Measurements from ENCODE around the gene NRG3. TPM values are rescaled to one million over a fixed set of nuclear protein-coding genes. Genes with fewer than 3 reads are reported as not detected.

Gene NRG3
- polyA plus RNA-seq, 3 donors from 2014 or later, result not detected

GRCh38 chr10:82394122-82394521 is 519.1 kb downstream of the NRG3 start:
- Mint-ChIP-seq H3K4me1 (no peaks in the 10 kb centered on the region), H3K9me3 (peaks cover 2 to 52% (median 10%) of the 10 kb centered on the region in 6 donors), H3K27me3 (ENCODE audit: low read depth in 3 of 3) (no peaks in the 10 kb centered on the region), H3K36me3 (no peaks in the 10 kb centered on the region), H3K4me3 (no peak overlapping the region), H3K27ac (no peak overlapping the region)
- no peak for DNase-seq

- Mint-ChIP-seq H3K27me3 (ENCODE audit: low read depth in 3 of 3) (no peaks in the 10 kb centered on the region), H3K9me3 (peaks cover 0 to 48% (median 10%) of the 10 kb centered on the region in 6 donors), H3K4me1 (no peaks in the 10 kb centered on the region), H3K27ac (no peak overlapping the region), H3K4me3 (no peak overlapping the region), H3K36me3 (no peaks in the 10 kb centered on the region)
- no peak for DNase-seq
Observed at GRCh38 chr10:82394987-82395386, 520.0 kb downstream of the NRG3 start.

- no peaks in the 10 kb centered on the region for H3K27me3 Mint-ChIP-seq (ENCODE audit: low read depth in 3 of 3)
- H3K27ac Mint-ChIP-seq, result no peak overlapping the region
- no peak for DNase-seq
- H3K4me3 Mint-ChIP-seq, result no peak overlapping the region
- H3K9me3 Mint-ChIP-seq, result peaks cover 0 to 32% (median 7%) of the 10 kb centered on the region in 6 donors
- H3K36me3 Mint-ChIP-seq, result no peaks in the 10 kb centered on the region
- no peaks in the 10 kb centered on the region for H3K4me1 Mint-ChIP-seq
Observed at GRCh38 chr10:82396886-82397285, 521.9 kb downstream of the NRG3 start.

GRCh38 chr10:82397854-82398253 is 522.9 kb downstream of the NRG3 start:
- Mint-ChIP-seq H3K36me3 (no peaks in the 10 kb centered on the region), H3K4me3 (no peak overlapping the region), H3K9me3 (peaks cover 0 to 30% (median 6%) of the 10 kb centered on the region in 6 donors), H3K4me1 (no peaks in the 10 kb centered on the region), H3K27ac (no peak overlapping the region), H3K27me3 (ENCODE audit: low read depth in 3 of 3) (no peaks in the 10 kb centered on the region)
- DNase-seq, result no peak

GRCh38 chr10:82399850-82400249 is 524.9 kb downstream of the NRG3 start:
- Mint-ChIP-seq H3K36me3 (peaks cover 0 to under 1% (median under 1%) of the 10 kb centered on the region in 3 donors), H3K4me1 (no peaks in the 10 kb centered on the region), H3K9me3 (peaks cover 0 to 30% (median 9%) of the 10 kb centered on the region in 6 donors), H3K27ac (no peak overlapping the region), H3K4me3 (no peak overlapping the region), H3K27me3 (ENCODE audit: low read depth in 3 of 3) (no peaks in the 10 kb centered on the region)
- DNase-seq, result no peak

GRCh38 chr10:82400841-82401240 is 525.8 kb downstream of the NRG3 start:
- Mint-ChIP-seq H3K36me3 (peaks cover 0 to 4% (median 4%) of the 10 kb centered on the region in 3 donors), H3K9me3 (peaks cover 0 to 30% (median 13%) of the 10 kb centered on the region in 6 donors), H3K27ac (no peak overlapping the region), H3K4me3 (no peak overlapping the region), H3K4me1 (no peaks in the 10 kb centered on the region), H3K27me3 (ENCODE audit: low read depth in 3 of 3) (no peaks in the 10 kb centered on the region)
- DNase-seq, result no peak

GRCh38 chr10:82402906-82403401 is 528.0 kb downstream of the NRG3 start:
- Mint-ChIP-seq H3K4me3 (no peak overlapping the region), H3K27ac (no peak overlapping the region), H3K36me3 (peaks cover 0 to 4% (median 4%) of the 10 kb centered on the region in 3 donors), H3K9me3 (peaks cover 0 to 23% (median 15%) of the 10 kb centered on the region in 6 donors), H3K27me3 (ENCODE audit: low read depth in 3 of 3) (no peaks in the 10 kb centered on the region), H3K4me1 (no peaks in the 10 kb centered on the region)
- DNase-seq, result no peak

- H3K9me3 Mint-ChIP-seq, result peaks cover 7 to 31% (median 17%) of the 10 kb centered on the region in 6 donors
- H3K4me3 Mint-ChIP-seq, result no peak overlapping the region
- H3K27me3 Mint-ChIP-seq (ENCODE audit: low read depth in 3 of 3), result no peaks in the 10 kb centered on the region
- no peak for DNase-seq
- no peak overlapping the region for H3K27ac Mint-ChIP-seq
- no peaks in the 10 kb centered on the region for H3K4me1 Mint-ChIP-seq
- H3K36me3 Mint-ChIP-seq, result peaks cover 0 to 4% (median 4%) of the 10 kb centered on the region in 3 donors
Observed at GRCh38 chr10:82409671-82410070, 534.7 kb downstream of the NRG3 start.

- Mint-ChIP-seq H3K36me3 (no peaks in the 10 kb centered on the region), H3K27ac (no peak overlapping the region), H3K4me3 (no peak overlapping the region), H3K27me3 (ENCODE audit: low read depth in 3 of 3) (no peaks in the 10 kb centered on the region), H3K9me3 (peaks cover 3 to 26% (median 12%) of the 10 kb centered on the region in 6 donors), H3K4me1 (no peaks in the 10 kb centered on the region)
- DNase-seq, result no peak
Observed at GRCh38 chr10:82411416-82411815, 536.4 kb downstream of the NRG3 start.

GRCh38 chr10:82420001-82420400 is 545.0 kb downstream of the NRG3 start:
- Mint-ChIP-seq H3K27me3 (ENCODE audit: low read depth in 3 of 3) (no peaks in the 10 kb centered on the region), H3K27ac (no peak overlapping the region), H3K36me3 (no peaks in the 10 kb centered on the region), H3K4me3 (no peak overlapping the region), H3K4me1 (no peaks in the 10 kb centered on the region), H3K9me3 (peaks cover 1 to 22% (median 8%) of the 10 kb centered on the region in 6 donors)
- DNase-seq, result no peak

GRCh38 chr10:82429302-82429701 is 554.3 kb downstream of the NRG3 start:
- Mint-ChIP-seq H3K36me3 (no peaks in the 10 kb centered on the region), H3K9me3 (peaks cover 6 to 60% (median 33%) of the 10 kb centered on the region in 6 donors), H3K27ac (no peak overlapping the region), H3K4me3 (no peak overlapping the region), H3K4me1 (no peaks in the 10 kb centered on the region), H3K27me3 (ENCODE audit: low read depth in 3 of 3) (peaks cover 0 to 3% (median 0%) of the 10 kb centered on the region in 3 donors)
- no peak for DNase-seq

GRCh38 chr10:82438277-82438676 is 563.3 kb downstream of the NRG3 start:
- Mint-ChIP-seq H3K27ac (no peak overlapping the region), H3K4me3 (no peak overlapping the region), H3K9me3 (peaks cover 10 to 32% (median 20%) of the 10 kb centered on the region in 6 donors), H3K36me3 (no peaks in the 10 kb centered on the region), H3K4me1 (no peaks in the 10 kb centered on the region), H3K27me3 (ENCODE audit: low read depth in 3 of 3) (peaks cover 0 to 2% (median 0%) of the 10 kb centered on the region in 3 donors)
- no peak for DNase-seq

GRCh38 chr10:82440775-82441174 is 565.8 kb downstream of the NRG3 start:
- peaks cover 9 to 33% (median 15%) of the 10 kb centered on the region in 6 donors for H3K9me3 Mint-ChIP-seq
- DNase-seq, result no peak
- H3K4me3 Mint-ChIP-seq, result no peak overlapping the region
- no peaks in the 10 kb centered on the region for H3K4me1 Mint-ChIP-seq
- H3K27ac Mint-ChIP-seq, result no peak overlapping the region
- H3K36me3 Mint-ChIP-seq, result no peaks in the 10 kb centered on the region
- H3K27me3 Mint-ChIP-seq (ENCODE audit: low read depth in 3 of 3), result peaks cover 0 to 2% (median 0%) of the 10 kb centered on the region in 3 donors

GRCh38 chr10:82452046-82452445 is 577.1 kb downstream of the NRG3 start:
- Mint-ChIP-seq H3K4me1 (no peaks in the 10 kb centered on the region), H3K9me3 (peaks cover 2 to 34% (median 8%) of the 10 kb centered on the region in 6 donors), H3K27me3 (ENCODE audit: low read depth in 3 of 3) (peaks cover 0 to 2% (median 0%) of the 10 kb centered on the region in 3 donors), H3K4me3 (no peak overlapping the region), H3K36me3 (no peaks in the 10 kb centered on the region), H3K27ac (no peak overlapping the region)
- DNase-seq, result no peak

- peaks cover 0 to 2% (median 0%) of the 10 kb centered on the region in 3 donors for H3K27me3 Mint-ChIP-seq (ENCODE audit: low read depth in 3 of 3)
- no peaks in the 10 kb centered on the region for H3K36me3 Mint-ChIP-seq
Observed at GRCh38 chr10:82452676-82453075, 577.7 kb downstream of the NRG3 start.

More at GRCh38 chr10:82452676-82453075, 577.7 kb downstream of the NRG3 start:
- Mint-ChIP-seq H3K27ac (no peak overlapping the region), H3K4me3 (no peak overlapping the region), H3K4me1 (no peaks in the 10 kb centered on the region), H3K9me3 (peaks cover 2 to 34% (median 7%) of the 10 kb centered on the region in 6 donors)
- no peak for DNase-seq
